CD8-positive, alpha-beta memory T cell (primary cell): ENCODE measurements around the gene ATP2C2. TPM values are rescaled to one million over a fixed set of nuclear protein-coding genes. Genes with fewer than 3 reads are reported as not detected.
"Not testable (repeated sequence)": the region's sequence is repeated elsewhere in the genome, so short reads cannot be mapped to it uniquely, and the experiment has no call there.

ENCODE experiments used
- CTCF ChIA-PET: fragments of 350-600 bp; sonication (Branson Sonifier 250); formaldehyde crosslinking; loops from one replicate; lab custom pipeline; 2021; ENCODE audit warnings: antibody characterized with exemption; lab: Charles Lee
- POLR2A ChIA-PET: fragments of 350-600 bp; sonication (Branson Sonifier 250); formaldehyde crosslinking; loops from one replicate; lab custom pipeline; 2021; ENCODE audit warnings: antibody characterized with exemption; lab: Charles Lee
- DNase-seq, 5 donors: peaks; one replicate each; pipeline versions ENCODE4 v3.0.0 to v3.0.0-alpha.2; 2020 to 2022; ENCODE audit warnings: mixed read lengths in 1 of 5
- H3K27ac ChIP-seq: one replicate; pipeline ENCODE4 v1.7.0; 2013; ENCODE audit warnings: low read depth, mild to moderate bottlenecking, low read length, moderate library complexity
- H3K27me3 ChIP-seq: 2 replicates; pipeline ENCODE4 v1.7.0; 2013; ENCODE audit warnings: low read length, mild to moderate bottlenecking; ENCODE audit not compliant: insufficient read depth, poor library complexity, severe bottlenecking
- H3K36me3 ChIP-seq: 2 replicates; pipeline ENCODE4 v1.7.0; 2013; ENCODE audit warnings: mild to moderate bottlenecking, low read length, moderate library complexity; ENCODE audit not compliant: insufficient read depth
- H3K4me1 ChIP-seq: 2 replicates; pipeline ENCODE4 v1.7.0; 2013; ENCODE audit warnings: mild to moderate bottlenecking, low read length, moderate library complexity; ENCODE audit not compliant: insufficient read depth
- H3K4me3 ChIP-seq: 2 replicates; pipeline ENCODE4 v1.7.0; 2013; ENCODE audit warnings: mild to moderate bottlenecking, low read length
- H3K9me3 ChIP-seq: 2 replicates; pipeline ENCODE4 v1.7.0; 2013; ENCODE audit warnings: mild to moderate bottlenecking, low read length
- H3K27ac Mint-ChIP-seq, 8 donors: one replicate each; pipeline ENCODE4 v1.8.0; 2020 to 2021; ENCODE audit warnings: mixed read lengths in 8 of 8, mild to moderate bottlenecking in 6 of 8, inconsistent platforms in 3 of 8, moderate library complexity in 3 of 8
- H3K27me3 Mint-ChIP-seq, 2 donors: one replicate each; pipeline ENCODE4 v1.8.0; 2020 to 2021; ENCODE audit warnings: mixed read lengths in 2 of 2, mild to moderate bottlenecking in 1 of 2, moderate library complexity in 1 of 2
- H3K36me3 Mint-ChIP-seq, 3 donors: one replicate each; pipeline ENCODE4 v1.8.0; 2020 to 2021; ENCODE audit warnings: mixed read lengths in 3 of 3, inconsistent platforms in 1 of 3, mild to moderate bottlenecking in 1 of 3
- H3K4me1 Mint-ChIP-seq, 3 donors: one replicate each; pipeline ENCODE4 v1.8.0; 2020 to 2021; ENCODE audit warnings: mixed read lengths in 3 of 3, inconsistent platforms in 1 of 3, mild to moderate bottlenecking in 1 of 3
- H3K4me3 Mint-ChIP-seq, 7 donors: one replicate each; pipeline ENCODE4 v1.8.0; 2020 to 2021; ENCODE audit warnings: mixed read lengths in 7 of 7, mild to moderate bottlenecking in 6 of 7, moderate library complexity in 4 of 7, inconsistent platforms in 2 of 7
- H3K9me3 Mint-ChIP-seq, 5 donors: one replicate each; pipeline ENCODE4 v1.8.0; 2020 to 2022; ENCODE audit warnings: mixed read lengths in 5 of 5, mild to moderate bottlenecking in 3 of 5, moderate library complexity in 2 of 5, inconsistent platforms in 1 of 5
- polyA plus RNA-seq: library from polyadenylated mRNA; unstranded; fragments of 300-500 nt; fragmentation: Illumina TruSeq; gene quantifications from one replicate; pipeline ENCODE4 v1.2.3, GENCODE V29; 2021
- total RNA-seq, 2 experiments: library from RNA; stranded (reverse); gene quantifications; one replicate each; pipeline ENCODE4 v1.2.3, GENCODE V29; 2021

ATP2C2 gene
- total and polyA plus RNA-seq, 3 experiments from 2014 or later = not detected

DNA sequence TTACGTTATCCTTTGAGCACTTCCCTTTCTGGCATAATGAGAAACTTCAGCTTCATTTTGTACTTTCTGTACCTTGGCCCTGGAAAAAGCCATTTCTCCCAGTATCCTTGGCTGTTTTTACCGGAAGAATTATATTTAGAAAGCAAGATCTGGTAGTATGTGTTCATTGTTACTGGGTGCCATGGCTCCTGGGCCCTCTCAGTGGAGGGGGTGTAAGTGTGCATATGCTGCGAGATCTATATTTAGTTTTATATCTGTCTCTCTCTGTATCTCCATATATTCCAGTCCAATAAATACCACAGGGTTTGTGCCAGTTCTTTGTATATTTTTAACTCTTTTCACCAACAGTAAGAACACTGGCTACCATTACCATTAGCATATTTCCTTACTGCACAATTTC, 17.7 kb downstream of the ATP2C2 start:
- no peak overlapping the region for H3K27ac Mint-ChIP-seq
- no peaks in the 10 kb centered on the region for H3K4me1 Mint-ChIP-seq
- no peak for DNase-seq
- Histone ChIP-seq H3K27ac (no peak overlapping the region), H3K36me3 (no peaks in the 10 kb centered on the region), H3K9me3 (no peaks in the 10 kb centered on the region), H3K4me3 (no peak overlapping the region), H3K27me3 (no peaks in the 10 kb centered on the region), H3K4me1 (no peaks in the 10 kb centered on the region)
- ChIA-PET POLR2A (no interaction called here), CTCF (no interaction called here)
- H3K4me3 Mint-ChIP-seq = no peak overlapping the region
- peaks cover 14 to 30% of the 10 kb centered on the region in 2 donors for H3K27me3 Mint-ChIP-seq
- H3K36me3 Mint-ChIP-seq = no peaks in the 10 kb centered on the region
- peaks cover 0 to 10% (median 6%) of the 10 kb centered on the region in 5 donors for H3K9me3 Mint-ChIP-seq

DNA sequence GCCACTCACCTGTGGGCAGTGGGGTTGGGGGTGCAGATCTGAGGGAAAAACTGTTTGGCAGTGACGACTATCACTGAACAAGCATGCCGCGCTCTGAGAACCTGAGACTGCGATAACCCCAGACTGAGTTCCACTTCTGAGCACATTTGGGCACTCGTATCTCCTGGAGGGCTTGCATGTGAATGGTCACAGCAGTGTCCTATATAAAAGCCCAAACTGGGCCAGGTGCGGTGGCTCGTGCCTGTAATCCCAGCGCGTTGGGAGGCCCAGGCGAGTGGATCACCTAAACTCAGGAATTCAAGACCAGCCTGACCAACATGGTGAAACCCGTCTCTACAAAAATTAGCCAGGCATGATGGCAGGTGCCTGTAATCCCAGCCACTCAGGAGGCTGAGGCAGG, 18.7 kb downstream of the ATP2C2 start:
- Mint-ChIP-seq H3K27me3 (peaks cover 14 to 28% of the 10 kb centered on the region in 2 donors), H3K27ac (peak overlapping the region in 1 of 8 donors; percentile 12), H3K4me1 (no peaks in the 10 kb centered on the region), H3K4me3 (no peak overlapping the region), H3K9me3 (peaks cover 0 to 10% (median 6%) of the 10 kb centered on the region in 5 donors), H3K36me3 (no peaks in the 10 kb centered on the region)
- Histone ChIP-seq H3K4me1 (no peaks in the 10 kb centered on the region), H3K27me3 (no peaks in the 10 kb centered on the region), H3K36me3 (no peaks in the 10 kb centered on the region), H3K9me3 (no peaks in the 10 kb centered on the region), H3K4me3 (no peak overlapping the region), H3K27ac (no peak overlapping the region)
- ChIA-PET CTCF (no interaction called here), POLR2A (no interaction called here)
- DNase-seq = no peak

DNA sequence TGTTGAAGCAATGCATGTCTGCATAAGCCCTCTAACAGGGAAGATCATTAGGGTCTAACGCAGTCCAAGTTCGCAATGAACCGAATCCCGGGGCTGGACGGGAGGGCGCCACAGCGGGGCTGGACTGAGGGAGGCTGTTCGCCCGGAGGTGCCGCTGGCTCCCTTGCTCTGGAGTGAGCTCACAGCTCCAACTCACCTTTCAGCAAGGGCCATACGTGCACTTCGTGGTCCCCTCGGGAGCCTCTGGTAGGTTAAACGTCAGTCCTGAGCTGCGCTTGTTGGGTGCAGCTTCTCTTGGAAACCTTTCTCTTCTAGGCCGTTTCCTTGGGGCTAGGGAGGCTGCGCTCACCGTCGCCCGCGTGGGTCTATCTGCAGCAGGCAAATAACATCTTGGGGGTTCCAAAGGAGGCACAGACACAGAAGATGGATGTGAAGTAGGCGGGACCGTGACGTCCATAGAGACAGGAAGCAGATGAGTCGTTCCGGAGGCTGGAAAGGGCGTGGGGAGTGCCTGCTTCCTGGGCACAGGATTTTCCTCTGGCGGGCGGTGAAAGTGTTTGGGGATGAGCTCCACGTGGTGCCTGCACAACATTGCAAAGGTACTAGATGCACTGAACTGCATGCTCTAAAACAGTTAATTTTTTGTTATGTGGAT, 21.9 kb downstream of the ATP2C2 start:
- Mint-ChIP-seq H3K9me3 (peaks cover 0 to 7% (median 6%) of the 10 kb centered on the region in 5 donors), H3K4me1 (no peaks in the 10 kb centered on the region), H3K27me3 (peaks cover 7 to 29% of the 10 kb centered on the region in 2 donors), H3K36me3 (no peaks in the 10 kb centered on the region), H3K27ac (no peak overlapping the region), H3K4me3 (no peak overlapping the region)
- Histone ChIP-seq H3K9me3 (no peaks in the 10 kb centered on the region), H3K27me3 (no peaks in the 10 kb centered on the region), H3K4me3 (no peak overlapping the region), H3K27ac (no peak overlapping the region), H3K36me3 (no peaks in the 10 kb centered on the region), H3K4me1 (no peaks in the 10 kb centered on the region)
- DNase-seq = no peak
- CTCF ChIA-PET = no interaction called here
- POLR2A ChIA-PET = no interaction called here

DNA sequence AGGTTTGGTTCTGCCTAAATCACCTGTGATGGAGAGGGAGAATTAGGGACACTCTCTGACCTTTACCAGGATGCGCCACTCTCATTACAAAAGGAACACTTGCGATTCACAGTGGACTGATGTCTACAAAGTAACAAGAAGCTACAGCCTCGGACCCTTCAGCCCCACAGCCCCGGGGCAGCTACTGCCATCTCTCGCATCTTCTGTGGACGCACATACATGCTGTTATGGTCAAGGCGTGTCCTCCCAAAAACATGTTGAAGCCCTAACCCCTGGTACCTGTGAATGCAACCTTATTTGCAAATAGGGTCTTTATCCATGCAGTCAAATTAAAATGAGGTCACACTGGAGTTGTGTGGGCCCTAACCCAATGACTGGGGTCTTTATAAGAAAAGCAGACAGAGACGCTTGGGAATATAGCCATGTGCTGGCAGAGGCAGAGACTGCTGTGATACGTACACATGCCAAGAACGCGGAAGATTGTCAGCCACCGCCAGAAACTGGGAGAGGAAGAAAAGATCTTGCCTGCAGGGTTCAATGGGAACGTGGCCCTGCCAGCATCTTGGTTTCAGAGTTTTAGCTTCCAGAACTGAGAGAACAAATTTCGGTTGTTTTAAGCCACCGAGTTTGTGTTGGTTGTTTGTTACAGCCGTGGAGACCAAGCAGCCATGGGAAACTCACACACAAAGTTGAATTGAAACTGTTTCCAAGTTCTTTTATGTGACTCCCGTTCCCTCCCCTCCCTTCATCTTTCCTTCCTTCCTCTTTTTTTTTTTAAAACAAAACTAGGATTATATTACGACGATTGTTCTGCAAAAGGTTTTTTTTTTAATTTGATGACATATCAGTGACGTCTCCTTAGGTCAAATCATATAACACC, 23.1 kb downstream of the ATP2C2 start:
- H3K4me1 Mint-ChIP-seq = no peaks in the 10 kb centered on the region
- H3K27me3 ChIP-seq = no peaks in the 10 kb centered on the region
- ChIA-PET CTCF (no interaction called here), POLR2A (no interaction called here)
- H3K4me3 Mint-ChIP-seq = no peak overlapping the region
- H3K4me3 ChIP-seq = no peak overlapping the region
- no peaks in the 10 kb centered on the region for H3K9me3 ChIP-seq
- no peaks in the 10 kb centered on the region for H3K36me3 ChIP-seq
- DNase-seq = no peak
- no peak overlapping the region for H3K27ac Mint-ChIP-seq
- peaks cover 14 to 28% of the 10 kb centered on the region in 2 donors for H3K27me3 Mint-ChIP-seq
- H3K36me3 Mint-ChIP-seq = peaks cover 0 to 2% (median 0%) of the 10 kb centered on the region in 3 donors
- peaks cover 0 to 2% (median 0%) of the 10 kb centered on the region in 5 donors for H3K9me3 Mint-ChIP-seq
- no peak overlapping the region for H3K27ac ChIP-seq
- no peaks in the 10 kb centered on the region for H3K4me1 ChIP-seq

DNA sequence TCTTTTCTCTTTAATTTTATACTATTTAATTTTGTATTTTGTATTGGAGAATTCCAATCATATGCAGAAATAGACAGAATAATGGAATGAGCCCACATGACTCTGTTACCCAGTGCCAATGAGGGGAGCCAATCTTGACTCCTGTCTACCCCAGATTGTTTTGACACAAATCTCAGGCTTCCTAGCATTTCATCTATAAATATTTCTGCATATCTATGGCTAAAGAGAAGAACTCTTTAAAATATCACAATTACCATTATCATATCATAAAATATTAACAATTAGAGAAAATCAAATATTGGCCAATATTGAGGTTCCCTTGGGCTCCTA, 23.7 kb downstream of the ATP2C2 start:
- H3K4me3 Mint-ChIP-seq = no peak overlapping the region
- CTCF ChIA-PET = no interaction called here
- no peaks in the 10 kb centered on the region for H3K4me1 Mint-ChIP-seq
- Histone ChIP-seq H3K27ac (no peak overlapping the region), H3K9me3 (no peaks in the 10 kb centered on the region), H3K4me1 (no peaks in the 10 kb centered on the region), H3K27me3 (no peaks in the 10 kb centered on the region), H3K4me3 (no peak overlapping the region), H3K36me3 (no peaks in the 10 kb centered on the region)
- peaks cover 0 to 2% (median 0%) of the 10 kb centered on the region in 5 donors for H3K9me3 Mint-ChIP-seq
- no peak for DNase-seq
- no peak overlapping the region for H3K27ac Mint-ChIP-seq
- H3K27me3 Mint-ChIP-seq = peaks cover 14 to 33% of the 10 kb centered on the region in 2 donors
- POLR2A ChIA-PET = no interaction called here
- peaks cover 0 to 2% (median 0%) of the 10 kb centered on the region in 3 donors for H3K36me3 Mint-ChIP-seq

DNA sequence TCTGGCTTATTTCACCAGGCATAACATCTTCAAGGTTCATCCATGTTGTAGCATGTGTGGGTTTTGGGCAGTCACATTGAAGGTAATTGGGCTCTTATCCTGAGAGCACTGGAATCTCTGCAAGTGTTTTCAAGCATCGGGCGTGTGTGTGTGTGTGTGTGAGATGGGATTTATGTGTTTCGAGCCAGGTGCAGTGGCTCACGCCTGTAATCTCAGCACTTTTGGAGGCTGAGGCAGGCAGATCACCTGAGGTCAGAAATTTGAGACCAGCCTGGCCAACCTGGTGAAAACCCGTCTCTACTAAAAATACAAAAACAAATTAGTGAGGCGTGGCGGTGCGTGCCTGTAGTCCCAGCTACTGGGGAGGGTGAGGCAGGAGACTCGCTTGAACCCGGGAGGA, 27.7 kb downstream of the ATP2C2 start:
- H3K4me1 Mint-ChIP-seq, H3K9me3 Mint-ChIP-seq, CTCF ChIA-PET, H3K27me3 ChIP-seq, H3K36me3 Mint-ChIP-seq, H3K4me1 ChIP-seq, H3K36me3 ChIP-seq, H3K4me3 Mint-ChIP-seq, H3K9me3 ChIP-seq, H3K27ac ChIP-seq, H3K4me3 ChIP-seq, DNase-seq: not testable (repeated sequence)
- Mint-ChIP-seq H3K27me3 (peaks cover 9 to 35% of the 10 kb centered on the region in 2 donors), H3K27ac (peak overlapping the region in 1 of 8 donors; percentile 6)
- POLR2A ChIA-PET = interaction anchor here (0.5 kb wide), 1 partner anchor 587 kb away, joined by 5 read pairs; no protein-coding TSS in a partner anchor

DNA sequence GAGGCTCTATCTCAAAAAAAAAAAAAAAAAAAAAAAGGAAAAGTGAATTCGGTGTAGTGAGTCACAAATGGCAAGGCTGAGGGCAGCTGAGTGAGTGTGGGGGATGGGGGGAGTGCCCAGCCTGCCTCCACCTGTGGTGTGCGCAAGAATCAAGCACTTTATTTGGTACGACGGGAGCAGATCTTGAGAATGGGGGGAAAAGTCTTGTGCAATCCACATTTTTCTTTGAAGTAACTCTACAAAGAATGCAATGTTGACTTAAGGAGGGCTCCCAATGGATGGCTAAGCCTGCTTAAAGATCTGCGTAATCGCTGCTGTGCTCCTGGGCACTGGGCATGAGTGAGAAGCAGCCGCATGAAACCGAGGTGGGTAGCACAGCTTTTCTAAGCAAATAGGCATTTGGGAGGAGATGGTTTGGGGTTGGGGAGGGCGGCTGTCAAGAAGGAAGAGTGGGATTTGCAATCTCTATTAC, 28.2 kb downstream of the ATP2C2 start:
- Histone ChIP-seq H3K36me3 (no peaks in the 10 kb centered on the region), H3K4me3 (no peak overlapping the region), H3K9me3 (no peaks in the 10 kb centered on the region), H3K27ac (no peak overlapping the region), H3K4me1 (no peaks in the 10 kb centered on the region), H3K27me3 (no peaks in the 10 kb centered on the region)
- Mint-ChIP-seq H3K36me3 (peaks cover 0 to 2% (median 0%) of the 10 kb centered on the region in 3 donors), H3K4me3 (no peak overlapping the region), H3K4me1 (no peaks in the 10 kb centered on the region), H3K9me3 (peaks cover 0 to 2% (median 2%) of the 10 kb centered on the region in 5 donors), H3K27ac (no peak overlapping the region), H3K27me3 (peaks cover 8 to 31% of the 10 kb centered on the region in 2 donors)
- POLR2A ChIA-PET = interaction anchor here (0.5 kb wide), 1 partner anchor 587 kb away, joined by 5 read pairs; no protein-coding TSS in a partner anchor
- DNase-seq = no peak
- CTCF ChIA-PET = no interaction called here

DNA sequence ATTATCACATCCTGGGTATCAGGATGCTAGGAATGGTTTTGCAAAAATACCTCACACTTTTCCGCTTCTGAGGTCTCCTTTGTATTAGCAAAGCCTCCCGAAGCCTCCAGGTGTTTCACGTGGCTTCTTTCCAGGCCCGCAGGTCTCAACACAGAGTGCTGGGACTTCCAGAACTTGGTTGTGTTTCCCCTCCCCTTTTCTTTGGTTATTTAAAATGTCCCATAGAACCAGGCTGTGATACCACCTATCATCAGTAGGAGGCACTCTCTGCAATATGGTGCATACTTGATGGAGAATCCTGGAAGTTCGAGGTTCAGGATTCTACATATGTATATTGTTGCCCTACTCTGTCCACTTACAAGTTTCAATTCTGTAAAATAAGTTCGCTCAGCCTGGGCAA, 28.8 kb downstream of the ATP2C2 start:
- Histone ChIP-seq H3K4me3 (no peak overlapping the region), H3K27me3 (no peaks in the 10 kb centered on the region), H3K27ac (no peak overlapping the region), H3K36me3 (no peaks in the 10 kb centered on the region), H3K9me3 (no peaks in the 10 kb centered on the region), H3K4me1 (no peaks in the 10 kb centered on the region)
- Mint-ChIP-seq H3K9me3 (peaks cover 0 to 5% (median 2%) of the 10 kb centered on the region in 5 donors), H3K36me3 (peaks cover 0 to 2% (median 0%) of the 10 kb centered on the region in 3 donors), H3K27ac (no peak overlapping the region), H3K4me3 (no peak overlapping the region), H3K4me1 (no peaks in the 10 kb centered on the region), H3K27me3 (peaks cover 9 to 34% of the 10 kb centered on the region in 2 donors)
- ChIA-PET CTCF (no interaction called here), POLR2A (no interaction called here)
- DNase-seq = no peak
